Ishikawa (cell line): ENCODE data around the gene CBLB.

Experiments
- CEBPB ChIP-seq: IDR thresholded peaks from 2 replicates; pipeline ENCODE4 v1.6.1; 2012
- CREB1 ChIP-seq: IDR thresholded peaks from 2 replicates; pipeline ENCODE4 v1.6.1; 2012; ENCODE audit warnings: low read depth
- EGR1 ChIP-seq: IDR thresholded peaks from 2 replicates; pipeline ENCODE4 v1.6.1; 2012
- EP300 ChIP-seq: IDR thresholded peaks from 2 replicates; pipeline ENCODE4 v1.6.1; 2012; ENCODE audit warnings: borderline replicate concordance
- FOXM1 ChIP-seq: IDR thresholded peaks from 2 replicates; pipeline ENCODE4 v1.6.1; 2012; ENCODE audit warnings: low read depth, borderline replicate concordance
- NFIC ChIP-seq: IDR thresholded peaks from 2 replicates; pipeline ENCODE4 v1.6.1; 2012
- RAD21 ChIP-seq: IDR thresholded peaks from 2 replicates; pipeline ENCODE4 v1.6.1; 2012; ENCODE audit warnings: low read depth
- TAF1 ChIP-seq: IDR thresholded peaks from 2 replicates; pipeline ENCODE4 v1.6.1; 2012; ENCODE audit warnings: low read depth, mild to moderate bottlenecking
- TCF12 ChIP-seq: IDR thresholded peaks from 2 replicates; pipeline ENCODE4 v1.6.1; 2012; ENCODE audit warnings: low read depth
- TEAD4 ChIP-seq: IDR thresholded peaks from 2 replicates; pipeline ENCODE4 v1.6.1; 2012
- YY1 ChIP-seq: IDR thresholded peaks from 2 replicates; pipeline ENCODE4 v1.6.1; 2012; ENCODE audit warnings: low read depth
- ZBTB7A ChIP-seq: IDR thresholded peaks from 2 replicates; pipeline ENCODE4 v1.6.1; 2012; ENCODE audit warnings: low read depth
- TF ChIP-seq, protein P1 (sequence below): IDR thresholded peaks from 2 replicates; pipeline ENCODE4 v1.6.1; 2012
- TF ChIP-seq, protein P2 (sequence below): IDR thresholded peaks from 2 replicates; pipeline ENCODE4 v1.6.1; 2012
- TF ChIP-seq, protein P3 (sequence below): IDR thresholded peaks from 2 replicates; pipeline ENCODE4 v1.6.1; 2012; ENCODE audit warnings: low read depth, mild to moderate bottlenecking

The CBLB gene

DNA sequence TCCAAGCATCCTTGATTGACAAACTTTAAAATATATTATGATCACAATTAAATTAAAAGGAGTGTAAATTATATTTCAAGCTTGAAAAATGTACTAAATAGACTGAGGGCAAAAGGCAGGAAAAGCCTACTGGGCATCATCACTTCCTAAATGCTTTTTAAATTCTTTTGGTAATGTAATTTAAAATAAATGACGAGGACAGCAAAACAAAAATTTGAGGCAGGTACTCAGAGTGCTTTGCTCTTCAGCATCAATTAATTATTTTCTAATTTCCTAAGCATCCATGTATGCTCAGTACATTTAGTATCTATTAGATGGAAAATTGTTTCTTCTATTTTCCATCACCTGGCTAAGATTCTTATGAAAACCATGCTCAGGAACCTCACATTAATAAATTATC is 5.2 kb downstream of the CBLB start:
- TF ChIP-seq ZBTB7A (no peak), YY1 (no peak), TEAD4 (no peak)

GRCh38 chr3:105862217-105862616 is 6.6 kb downstream of the CBLB start:
- TF ChIP-seq, protein P1, sequence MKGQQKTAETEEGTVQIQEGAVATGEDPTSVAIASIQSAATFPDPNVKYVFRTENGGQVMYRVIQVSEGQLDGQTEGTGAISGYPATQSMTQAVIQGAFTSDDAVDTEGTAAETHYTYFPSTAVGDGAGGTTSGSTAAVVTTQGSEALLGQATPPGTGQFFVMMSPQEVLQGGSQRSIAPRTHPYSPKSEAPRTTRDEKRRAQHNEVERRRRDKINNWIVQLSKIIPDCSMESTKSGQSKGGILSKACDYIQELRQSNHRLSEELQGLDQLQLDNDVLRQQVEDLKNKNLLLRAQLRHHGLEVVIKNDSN, result no peak
- TF ChIP-seq, protein P2, sequence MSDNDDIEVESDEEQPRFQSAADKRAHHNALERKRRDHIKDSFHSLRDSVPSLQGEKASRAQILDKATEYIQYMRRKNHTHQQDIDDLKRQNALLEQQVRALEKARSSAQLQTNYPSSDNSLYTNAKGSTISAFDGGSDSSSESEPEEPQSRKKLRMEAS, result no peak
- TF ChIP-seq ZBTB7A (no peak), RAD21 (no peak), TCF12 (no peak), CEBPB (no peak), CREB1 (no peak), NFIC (no peak), EP300 (no peak), YY1 (no peak), EGR1 (no peak), TAF1 (no peak), FOXM1 (no peak), TEAD4 (no peak)
- TF ChIP-seq, protein P3, sequence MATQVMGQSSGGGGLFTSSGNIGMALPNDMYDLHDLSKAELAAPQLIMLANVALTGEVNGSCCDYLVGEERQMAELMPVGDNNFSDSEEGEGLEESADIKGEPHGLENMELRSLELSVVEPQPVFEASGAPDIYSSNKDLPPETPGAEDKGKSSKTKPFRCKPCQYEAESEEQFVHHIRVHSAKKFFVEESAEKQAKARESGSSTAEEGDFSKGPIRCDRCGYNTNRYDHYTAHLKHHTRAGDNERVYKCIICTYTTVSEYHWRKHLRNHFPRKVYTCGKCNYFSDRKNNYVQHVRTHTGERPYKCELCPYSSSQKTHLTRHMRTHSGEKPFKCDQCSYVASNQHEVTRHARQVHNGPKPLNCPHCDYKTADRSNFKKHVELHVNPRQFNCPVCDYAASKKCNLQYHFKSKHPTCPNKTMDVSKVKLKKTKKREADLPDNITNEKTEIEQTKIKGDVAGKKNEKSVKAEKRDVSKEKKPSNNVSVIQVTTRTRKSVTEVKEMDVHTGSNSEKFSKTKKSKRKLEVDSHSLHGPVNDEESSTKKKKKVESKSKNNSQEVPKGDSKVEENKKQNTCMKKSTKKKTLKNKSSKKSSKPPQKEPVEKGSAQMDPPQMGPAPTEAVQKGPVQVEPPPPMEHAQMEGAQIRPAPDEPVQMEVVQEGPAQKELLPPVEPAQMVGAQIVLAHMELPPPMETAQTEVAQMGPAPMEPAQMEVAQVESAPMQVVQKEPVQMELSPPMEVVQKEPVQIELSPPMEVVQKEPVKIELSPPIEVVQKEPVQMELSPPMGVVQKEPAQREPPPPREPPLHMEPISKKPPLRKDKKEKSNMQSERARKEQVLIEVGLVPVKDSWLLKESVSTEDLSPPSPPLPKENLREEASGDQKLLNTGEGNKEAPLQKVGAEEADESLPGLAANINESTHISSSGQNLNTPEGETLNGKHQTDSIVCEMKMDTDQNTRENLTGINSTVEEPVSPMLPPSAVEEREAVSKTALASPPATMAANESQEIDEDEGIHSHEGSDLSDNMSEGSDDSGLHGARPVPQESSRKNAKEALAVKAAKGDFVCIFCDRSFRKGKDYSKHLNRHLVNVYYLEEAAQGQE, result no peak

DNA sequence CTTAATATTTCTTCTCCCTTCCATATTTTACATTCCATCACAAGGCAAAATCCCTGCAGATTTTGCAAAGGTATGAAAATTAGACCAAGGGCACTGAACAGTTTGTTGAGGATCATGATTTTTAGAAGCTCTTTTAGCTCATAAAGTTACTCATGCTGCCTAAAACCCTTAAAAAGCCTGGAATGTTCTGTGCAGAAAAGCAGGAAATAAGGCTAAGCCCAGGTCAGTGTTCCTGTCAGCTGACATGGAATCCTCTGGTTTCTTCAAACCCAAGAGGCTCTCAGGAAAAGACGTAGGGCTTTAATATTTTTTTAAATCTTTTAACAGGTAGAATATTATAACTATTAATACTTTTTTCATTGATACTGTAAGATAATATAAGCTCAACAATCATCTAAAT is 8.2 kb downstream of the CBLB start:
- no peak for TF ChIP-seq NFIC
- no peak for TF ChIP-seq YY1
- TF ChIP-seq, protein P3, result no peak
- TF ChIP-seq, protein P1, result no peak
- no peak for TF ChIP-seq RAD21
- no peak for TF ChIP-seq CEBPB
- TF ChIP-seq ZBTB7A, result no peak
- TF ChIP-seq TEAD4, result no peak
- TF ChIP-seq, protein P2, result no peak
- no peak for TF ChIP-seq FOXM1
- TF ChIP-seq EP300, result no peak

DNA sequence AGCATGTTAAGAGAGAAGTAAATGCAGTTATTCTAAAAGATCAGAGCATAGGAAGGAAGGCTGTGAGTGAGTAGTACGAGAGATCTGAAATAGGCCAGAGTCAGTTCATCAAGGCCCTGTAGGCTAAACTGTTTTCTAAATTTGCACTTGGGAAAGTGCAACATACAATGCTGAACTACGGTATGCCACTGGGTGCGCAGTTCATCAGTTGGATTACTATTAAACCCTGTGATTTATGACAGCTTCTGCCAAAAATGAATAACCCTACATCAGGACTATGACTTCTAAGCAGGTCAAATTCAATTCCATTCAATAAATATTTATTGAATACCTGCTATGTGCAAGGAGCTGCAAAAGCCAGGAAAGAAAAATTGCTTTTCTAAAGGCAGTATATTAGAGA is 10.8 kb downstream of the CBLB start:
- TF ChIP-seq NFIC, result no peak
- no peak for TF ChIP-seq EGR1
- TF ChIP-seq CEBPB, result no peak
- no peak for TF ChIP-seq RAD21

DNA sequence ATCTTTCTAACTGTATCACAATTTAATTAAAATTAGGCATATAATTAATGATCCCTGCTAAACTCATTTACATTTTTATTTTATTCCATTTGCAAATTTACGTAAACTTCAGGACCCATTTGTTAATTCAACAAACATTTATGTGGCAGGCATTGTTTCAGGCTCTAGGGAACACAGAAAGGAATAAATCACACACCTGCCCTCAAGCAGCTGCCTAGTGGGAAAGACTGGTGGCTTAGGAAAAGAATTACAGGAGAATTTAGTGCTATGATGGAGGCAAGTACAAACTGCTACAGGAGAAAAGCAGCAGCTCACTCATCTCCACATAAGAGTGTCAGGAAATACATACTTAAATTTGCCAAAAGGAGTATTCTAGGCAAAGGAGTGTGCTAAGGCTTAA is 11.2 kb downstream of the CBLB start:
- TF ChIP-seq EGR1, result no peak
- TF ChIP-seq YY1, result no peak
- no peak for TF ChIP-seq CEBPB
- no peak for TF ChIP-seq CREB1
- TF ChIP-seq, protein P2, result no peak
- TF ChIP-seq, protein P3, result no peak
- no peak for TF ChIP-seq ZBTB7A
- no peak for TF ChIP-seq RAD21
- TF ChIP-seq FOXM1, result no peak
- TF ChIP-seq TEAD4, result no peak
- TF ChIP-seq, protein P1, result no peak
- TF ChIP-seq NFIC, result no peak
- no peak for TF ChIP-seq TCF12
- TF ChIP-seq TAF1, result no peak
- TF ChIP-seq EP300, result no peak
